ENCODE data around the gene FBXO24. TPM values are rescaled to one million over a fixed set of nuclear protein-coding genes. Genes with fewer than 3 reads are reported as not detected.

Gene FBXO24
- total RNA-seq, 1 experiment from 2014 or later, result 0.66 TPM

GRCh38 chr7:100575206-100575631, 10.9 kb upstream of the FBXO24 start:
- intact Hi-C loops (cut with micrococcal nuclease; ENCODE audit: unreplicated experiment), result no loop called here
- Mint-ChIP-seq H3K27ac (ENCODE audit: unreplicated experiment) (no peak overlapping the region), H3K9me3 (ENCODE audit: low read depth, unreplicated experiment) (no peaks in the 10 kb centered on the region), H3K27me3 (ENCODE audit: unreplicated experiment) (no peaks in the 10 kb centered on the region), H3K4me1 (ENCODE audit: low read depth, unreplicated experiment) (no peaks in the 10 kb centered on the region), H3K36me3 (ENCODE audit: insufficient read depth, unreplicated experiment) (peaks cover 21% of the 10 kb centered on the region), H3K4me3 (ENCODE audit: low read depth, unreplicated experiment) (no peak overlapping the region)
- TF ChIP-seq, protein P1, sequence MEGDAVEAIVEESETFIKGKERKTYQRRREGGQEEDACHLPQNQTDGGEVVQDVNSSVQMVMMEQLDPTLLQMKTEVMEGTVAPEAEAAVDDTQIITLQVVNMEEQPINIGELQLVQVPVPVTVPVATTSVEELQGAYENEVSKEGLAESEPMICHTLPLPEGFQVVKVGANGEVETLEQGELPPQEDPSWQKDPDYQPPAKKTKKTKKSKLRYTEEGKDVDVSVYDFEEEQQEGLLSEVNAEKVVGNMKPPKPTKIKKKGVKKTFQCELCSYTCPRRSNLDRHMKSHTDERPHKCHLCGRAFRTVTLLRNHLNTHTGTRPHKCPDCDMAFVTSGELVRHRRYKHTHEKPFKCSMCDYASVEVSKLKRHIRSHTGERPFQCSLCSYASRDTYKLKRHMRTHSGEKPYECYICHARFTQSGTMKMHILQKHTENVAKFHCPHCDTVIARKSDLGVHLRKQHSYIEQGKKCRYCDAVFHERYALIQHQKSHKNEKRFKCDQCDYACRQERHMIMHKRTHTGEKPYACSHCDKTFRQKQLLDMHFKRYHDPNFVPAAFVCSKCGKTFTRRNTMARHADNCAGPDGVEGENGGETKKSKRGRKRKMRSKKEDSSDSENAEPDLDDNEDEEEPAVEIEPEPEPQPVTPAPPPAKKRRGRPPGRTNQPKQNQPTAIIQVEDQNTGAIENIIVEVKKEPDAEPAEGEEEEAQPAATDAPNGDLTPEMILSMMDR (IDR thresholded peaks at IDR 0.05; ENCODE audit: unreplicated experiment), result no peak
- no peak for DNase-seq
- CTCF ChIA-PET, result no interaction called here
- no TSS peak for BruUV-seq (replicated peaks)

GRCh38 chr7:100575746-100576383, 10.3 kb upstream of the FBXO24 start:
- no peak for DNase-seq
- Mint-ChIP-seq H3K4me1 (ENCODE audit: low read depth, unreplicated experiment) (no peaks in the 10 kb centered on the region), H3K4me3 (ENCODE audit: low read depth, unreplicated experiment) (no peak overlapping the region), H3K27ac (ENCODE audit: unreplicated experiment) (no peak overlapping the region), H3K36me3 (ENCODE audit: insufficient read depth, unreplicated experiment) (peaks cover 16% of the 10 kb centered on the region), H3K9me3 (ENCODE audit: low read depth, unreplicated experiment) (no peaks in the 10 kb centered on the region), H3K27me3 (ENCODE audit: unreplicated experiment) (no peaks in the 10 kb centered on the region)
- BruUV-seq (replicated peaks), result no TSS peak
- intact Hi-C loops (cut with micrococcal nuclease; ENCODE audit: unreplicated experiment), result no loop called here
- TF ChIP-seq, protein P1 (IDR thresholded peaks at IDR 0.05; ENCODE audit: unreplicated experiment), result no peak
- CTCF ChIA-PET, result no interaction called here

DNA sequence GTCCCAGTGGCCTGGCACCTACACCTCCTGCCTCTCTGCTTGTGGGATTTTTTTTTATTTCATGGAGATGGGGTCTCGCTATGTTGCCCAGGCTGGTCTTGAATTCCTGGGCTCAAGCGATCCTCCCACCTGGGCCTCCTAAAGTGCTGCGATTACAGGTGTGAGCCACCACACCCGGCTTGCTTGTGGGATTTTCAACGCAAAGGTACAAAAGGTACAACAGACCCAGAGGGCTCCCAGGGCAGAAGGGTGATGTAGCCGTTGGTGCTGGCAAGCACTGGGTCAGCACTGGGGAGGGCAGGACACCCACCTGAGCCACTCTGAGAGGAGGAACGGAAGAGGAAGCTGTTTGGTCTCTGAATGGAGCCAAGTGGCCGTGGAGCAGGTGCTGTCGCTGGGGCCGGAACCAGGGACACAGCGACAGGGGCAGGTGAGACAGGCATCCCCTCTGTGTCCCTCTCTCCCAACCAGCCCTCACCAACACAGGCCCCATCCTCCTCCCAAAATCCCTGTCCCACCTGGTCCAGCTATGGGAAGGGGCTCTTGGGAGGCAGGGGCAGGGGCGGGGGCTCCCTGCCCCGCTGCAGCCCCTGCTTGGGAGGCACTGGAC, 9.6 kb upstream of the FBXO24 start:
- TF ChIP-seq, protein P1 (IDR thresholded peaks at IDR 0.05; ENCODE audit: unreplicated experiment), result no peak
- CTCF ChIA-PET, result no interaction called here
- Mint-ChIP-seq H3K27me3 (ENCODE audit: unreplicated experiment) (no peaks in the 10 kb centered on the region), H3K4me1 (ENCODE audit: low read depth, unreplicated experiment) (no peaks in the 10 kb centered on the region), H3K27ac (ENCODE audit: unreplicated experiment) (no peak overlapping the region), H3K36me3 (ENCODE audit: insufficient read depth, unreplicated experiment) (peaks cover 16% of the 10 kb centered on the region), H3K9me3 (ENCODE audit: low read depth, unreplicated experiment) (no peaks in the 10 kb centered on the region), H3K4me3 (ENCODE audit: low read depth, unreplicated experiment) (no peak overlapping the region)
- no peak for DNase-seq
- intact Hi-C loops (cut with micrococcal nuclease; ENCODE audit: unreplicated experiment), result no loop called here
- no TSS peak for BruUV-seq (replicated peaks)

DNA sequence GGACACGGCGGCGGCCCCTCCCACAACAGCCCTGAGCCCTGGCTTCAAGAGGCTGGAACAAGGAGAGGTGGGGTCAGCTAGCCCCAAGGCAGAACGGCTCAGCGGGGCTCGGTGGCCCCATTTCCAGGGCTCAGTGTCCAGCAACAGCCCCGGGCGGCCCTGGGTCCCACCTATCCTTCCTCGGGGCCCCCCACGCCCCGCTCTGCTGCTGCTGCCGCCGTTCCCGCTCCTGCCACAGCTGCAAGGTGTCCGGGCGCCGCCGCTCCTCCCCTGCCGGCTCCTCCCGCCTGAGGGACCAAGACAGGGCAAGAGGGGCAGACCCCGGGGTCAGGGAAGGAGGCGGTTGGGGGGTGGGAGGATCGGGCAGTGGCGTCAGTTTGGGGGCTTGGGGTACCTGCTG, 9.0 kb upstream of the FBXO24 start:
- H3K4me1 Mint-ChIP-seq (ENCODE audit: low read depth, unreplicated experiment), result no peaks in the 10 kb centered on the region
- no peak for DNase-seq
- TF ChIP-seq, protein P1 (IDR thresholded peaks at IDR 0.05; ENCODE audit: unreplicated experiment), result no peak
- no peak overlapping the region for H3K4me3 Mint-ChIP-seq (ENCODE audit: low read depth, unreplicated experiment)
- CTCF ChIA-PET, result no interaction called here
- no peaks in the 10 kb centered on the region for H3K27me3 Mint-ChIP-seq (ENCODE audit: unreplicated experiment)
- peaks cover 11% of the 10 kb centered on the region for H3K36me3 Mint-ChIP-seq (ENCODE audit: insufficient read depth, unreplicated experiment)
- no peaks in the 10 kb centered on the region for H3K9me3 Mint-ChIP-seq (ENCODE audit: low read depth, unreplicated experiment)
- no TSS peak for BruUV-seq (replicated peaks)
- intact Hi-C loops (cut with micrococcal nuclease; ENCODE audit: unreplicated experiment), result no loop called here
- no peak overlapping the region for H3K27ac Mint-ChIP-seq (ENCODE audit: unreplicated experiment)

All from Calu3 (cell line).